Activated B cell treated with CpG ODN at 0.5 μM for 24 hours (primary cell): ENCODE results near the gene ZNF584. TPM values are rescaled to one million over a fixed set of nuclear protein-coding genes. Genes with fewer than 3 reads are reported as not detected.

Experiments
- ATAC-seq: fragments of 200-7000 bp; cut with Tn5 transposase; one replicate; pipeline ENCODE4 v1.10.0; 2021; ENCODE audit warnings: low read depth, mild to moderate bottlenecking, moderate library complexity
- CTCF ChIA-PET: fragments of 350-600 bp; sonication (Branson Sonifier 250); formaldehyde crosslinking; loops from one replicate; lab custom pipeline; 2021; ENCODE audit warnings: antibody characterized with exemption; lab: Charles Lee
- POLR2A ChIA-PET: fragments of 350-600 bp; sonication (Branson Sonifier 250); formaldehyde crosslinking; loops from one replicate; lab custom pipeline; 2021; ENCODE audit warnings: antibody characterized with exemption; lab: Charles Lee
- DNase-seq: peaks from one replicate; pipeline ENCODE4 v3.0.0; 2022
- H3K27ac Mint-ChIP-seq: one replicate; pipeline ENCODE4 v1.8.0; 2020; ENCODE audit warnings: mixed read lengths
- H3K27me3 Mint-ChIP-seq: one replicate; pipeline ENCODE4 v1.8.0; 2021; ENCODE audit warnings: mixed read lengths
- H3K36me3 Mint-ChIP-seq: one replicate; pipeline ENCODE4 v1.8.0; 2021; ENCODE audit warnings: low read depth, mixed read lengths
- H3K4me1 Mint-ChIP-seq: one replicate; pipeline ENCODE4 v1.8.0; 2021; ENCODE audit warnings: mixed read lengths
- H3K4me3 Mint-ChIP-seq: one replicate; pipeline ENCODE4 v1.8.0; 2020; ENCODE audit warnings: mild to moderate bottlenecking, mixed read lengths
- H3K9me3 Mint-ChIP-seq: one replicate; pipeline ENCODE4 v1.8.0; 2020; ENCODE audit warnings: mixed read lengths
- CTCF ChIP-seq: fragments of 200-600 bp; IDR thresholded peaks from one replicate; pipeline ENCODE4 v1.8.0; 2022; ENCODE audit warnings: antibody characterized with exemption, mild to moderate bottlenecking
- intact Hi-C: fragments of 100-400 bp; cut with micrococcal nuclease; formaldehyde crosslinking; loops from one replicate; pipeline ENCODE4 v1.15.1; 2024
- total RNA-seq: library from RNA; stranded (reverse); gene quantifications from 2 replicates; pipeline ENCODE4 v1.2.3, GENCODE V29; 2022

The ZNF584 gene
- total RNA-seq, 1 donor from 2014 or later, result 9.6 TPM

- ChIA-PET CTCF (no interaction called here), POLR2A (interaction anchor here (0.6 to 1.0 kb wide), 3 partner anchors 11 to 66 kb away, joined by 3 to 4 read pairs (median 3); partner anchors contain the start of genes ZBTB45 and ZNF132)
- intact Hi-C loops, result no loop called here
- Mint-ChIP-seq H3K27ac (no peak overlapping the region), H3K4me1 (peaks cover 16% of the 10 kb centered on the region), H3K4me3 (no peak overlapping the region), H3K27me3 (peaks cover 3% of the 10 kb centered on the region), H3K36me3 (peaks cover 33% of the 10 kb centered on the region), H3K9me3 (no peaks in the 10 kb centered on the region)
- TF ChIP-seq CTCF, result no peak
- DNase-seq (no peak), ATAC-seq (no peak)
These were observed 45.3 kb downstream of the ZNF584 start for GRCh38 chr19:58453743-58454142.

- POLR2A ChIA-PET, result interaction anchor here (1.0 kb wide), 1 partner anchor 8 kb away, joined by 3 read pairs; no protein-coding TSS in a partner anchor
- Mint-ChIP-seq H3K27me3 (no peaks in the 10 kb centered on the region), H3K9me3 (no peaks in the 10 kb centered on the region), H3K4me3 (no peak overlapping the region), H3K36me3 (peaks cover 33% of the 10 kb centered on the region), H3K4me1 (peaks cover 16% of the 10 kb centered on the region), H3K27ac (no peak overlapping the region)
- no peak for TF ChIP-seq CTCF
- DNase-seq (no peak), ATAC-seq (no peak)
- intact Hi-C loops, result no loop called here
- CTCF ChIA-PET, result no interaction called here
These were observed 46.9 kb downstream of the ZNF584 start for GRCh38 chr19:58455306-58455705.

GRCh38 chr19:58456111-58456510, 47.7 kb downstream of the ZNF584 start:
- H3K36me3 Mint-ChIP-seq, result peaks cover 33% of the 10 kb centered on the region
- no peak overlapping the region for H3K4me3 Mint-ChIP-seq
- TF ChIP-seq CTCF, result no peak
- DNase-seq (no peak), ATAC-seq (no peak)
- ChIA-PET CTCF (no interaction called here), POLR2A (no interaction called here)
- intact Hi-C loops, result no loop called here
- no peaks in the 10 kb centered on the region for H3K27me3 Mint-ChIP-seq
- peaks cover 10% of the 10 kb centered on the region for H3K4me1 Mint-ChIP-seq
- H3K9me3 Mint-ChIP-seq, result no peaks in the 10 kb centered on the region
- H3K27ac Mint-ChIP-seq, result no peak overlapping the region

- DNase-seq, result no peak
- POLR2A ChIA-PET, result no interaction called here
- no peak overlapping the region for H3K4me3 Mint-ChIP-seq
These were observed 51.6 kb downstream of the ZNF584 start for GRCh38 chr19:58460039-58460438.

More at GRCh38 chr19:58460039-58460438, 51.6 kb downstream of the ZNF584 start:
- intact Hi-C loops, result no loop called here
- Mint-ChIP-seq H3K27me3 (no peaks in the 10 kb centered on the region), H3K36me3 (peaks cover 18% of the 10 kb centered on the region), H3K27ac (no peak overlapping the region), H3K4me1 (peaks cover 2% of the 10 kb centered on the region), H3K9me3 (no peaks in the 10 kb centered on the region)
- no peak for TF ChIP-seq CTCF
- CTCF ChIA-PET, result no interaction called here
- no peak for ATAC-seq
